ENCODE results near the gene STAT5B. TPM values are rescaled to one million over a fixed set of nuclear protein-coding genes. Genes with fewer than 3 reads are reported as not detected.
"Not testable (repeated sequence)": the region's sequence is repeated elsewhere in the genome, so short reads cannot be mapped to it uniquely, and the experiment has no call there.

Gene STAT5B
- total RNA-seq, result 100 to 1,000 TPM; 244 to 261 TPM
- 100 to 1,000 TPM in 1 of 2 donors, 10 to 100 TPM in 1; 91.3 to 146 TPM for polyA plus RNA-seq

GRCh38 chr17:42276359-42276608 lies at the start of gene STAT5B:
Gene STAT5B (minus strand): TSS chr17:42276391. CDS start chr17:42232127, 44,264 bp downstream.
- Histone ChIP-seq H3K9me3 (ENCODE audit: control insufficient read depth in 1 of 2, low read length in 2 of 2) (no peaks in the 10 kb centered on the region), H3K36me3 (ENCODE audit: insufficient read depth, low read length) (no peaks in the 10 kb centered on the region), H3K27ac (ENCODE audit: low read depth, low read length) (peak within 1 kb of the TSS; percentile 92), H3K4me1 (ENCODE audit: insufficient read depth, low read length) (peaks cover 42% of the 10 kb centered on the region), H3K4me3 (ENCODE audit: low read length in 2 of 2) (peak within 1 kb of the TSS; percentile 87 to 97), H3K27me3 (ENCODE audit: insufficient read depth, low read length) (no peaks in the 10 kb centered on the region)
- H3K4me3 Mint-ChIP-seq, result peak within 1 kb of the TSS; percentile 97 to 100 (median 98)
- H3K27ac Mint-ChIP-seq, result peak within 1 kb of the TSS; percentile 97 to 100 (median 99)
- H3K27me3 Mint-ChIP-seq, result no peaks in the 10 kb centered on the region
- peaks cover 3 to 20% of the 10 kb centered on the region in 2 donors for H3K36me3 Mint-ChIP-seq
- DNase-seq, result peak in 4 of 5 donors; percentile 73 to 82 (median 76)
- peaks cover 0 to 4% (median 0%) of the 10 kb centered on the region in 8 donors for H3K9me3 Mint-ChIP-seq
- CTCF ChIA-PET (ENCODE audit: partially characterized antibody), result interaction anchor here (1.1 to 3.9 kb wide), 3 partner anchors 13 to 130 kb away, joined by 3 to 35 read pairs (median 3); no protein-coding TSS in a partner anchor
- POLR2A ChIA-PET (ENCODE audit: partially characterized antibody), result interaction anchor here (0.8 to 13.6 kb wide), 9 partner anchors 10 to 113 kb away, joined by 3 to 286 read pairs (median 16); partner anchors contain the start of genes GHDC, STAT3 and STAT5A
- intact Hi-C loops (cut with micrococcal nuclease), result loop anchor here (5.0 to 10.0 kb wide), 2 partner anchors 36 to 51 kb away; no protein-coding TSS in a partner anchor
- peaks cover 31 to 58% (median 46%) of the 10 kb centered on the region in 4 donors for H3K4me1 Mint-ChIP-seq

- H3K27me3 Mint-ChIP-seq, result no peaks in the 10 kb centered on the region
- no peak for DNase-seq
- intact Hi-C loops (cut with micrococcal nuclease), result no loop called here
- H3K4me3 Mint-ChIP-seq, result no peak overlapping the region
- ChIA-PET POLR2A (ENCODE audit: partially characterized antibody) (interaction anchor here (1.1 kb wide), 1 partner anchor 64 kb away, joined by 4 read pairs; the partner anchor contains the start of gene STAT3), CTCF (ENCODE audit: partially characterized antibody) (interaction anchor here (0.9 to 21.6 kb wide), 7 partner anchors 10 to 202 kb away, joined by 3 to 504 read pairs (median 4); no protein-coding TSS in a partner anchor)
- H3K36me3 Mint-ChIP-seq, result peaks cover 43 to 73% of the 10 kb centered on the region in 2 donors
- H3K4me1 ChIP-seq (ENCODE audit: insufficient read depth, low read length), result peaks cover 14% of the 10 kb centered on the region
- peaks cover 0 to 1% (median 0%) of the 10 kb centered on the region in 8 donors for H3K9me3 Mint-ChIP-seq
- H3K27me3 ChIP-seq (ENCODE audit: insufficient read depth, low read length), result no peaks in the 10 kb centered on the region
- H3K27ac ChIP-seq (ENCODE audit: low read depth, low read length), result no peak overlapping the region
- H3K4me3 ChIP-seq (ENCODE audit: low read length in 2 of 2), result no peak overlapping the region
- H3K4me1 Mint-ChIP-seq, result peaks cover 12 to 30% (median 19%) of the 10 kb centered on the region in 4 donors
- H3K36me3 ChIP-seq (ENCODE audit: insufficient read depth, low read length), result peaks cover 44% of the 10 kb centered on the region
- H3K27ac Mint-ChIP-seq, result peak overlapping the region in 2 of 7 donors; percentile 7 to 15
- no peaks in the 10 kb centered on the region for H3K9me3 ChIP-seq (ENCODE audit: control insufficient read depth in 1 of 2, low read length in 2 of 2)
Measured at GRCh38 chr17:42325026-42325425, 48.8 kb upstream of the STAT5B start.

- Mint-ChIP-seq H3K27ac (peak overlapping the region; percentile 68 to 94 (median 81)), H3K4me1 (peaks cover 18 to 43% (median 29%) of the 10 kb centered on the region in 4 donors), H3K27me3 (no peaks in the 10 kb centered on the region), H3K4me3 (peak overlapping the region in 2 of 8 donors; percentile 6 to 22), H3K36me3 (peaks cover 42 to 66% of the 10 kb centered on the region in 2 donors), H3K9me3 (peaks cover 0 to 3% (median 0%) of the 10 kb centered on the region in 8 donors)
- no peak for DNase-seq
- peaks cover 31% of the 10 kb centered on the region for H3K36me3 ChIP-seq (ENCODE audit: insufficient read depth, low read length)
- intact Hi-C loops (cut with micrococcal nuclease), result loop anchor here (5.0 kb wide), 1 partner anchor 64 kb away; the partner anchor contains the start of gene STAT3
- H3K4me1 ChIP-seq (ENCODE audit: insufficient read depth, low read length), result peaks cover 24% of the 10 kb centered on the region
- H3K27ac ChIP-seq (ENCODE audit: low read depth, low read length), result no peak overlapping the region
- POLR2A ChIA-PET (ENCODE audit: partially characterized antibody), result interaction anchor here (1.0 to 4.3 kb wide), 5 partner anchors 9 to 83 kb away, joined by 3 to 30 read pairs (median 8); partner anchors contain the start of gene STAT3
- CTCF ChIA-PET (ENCODE audit: partially characterized antibody), result interaction anchor here (0.7 to 21.6 kb wide), 11 partner anchors 10 to 118 kb away, joined by 3 to 504 read pairs (median 5); partner anchors contain the start of genes CAVIN1 and STAT3
- H3K4me3 ChIP-seq (ENCODE audit: low read length in 2 of 2), result no peak overlapping the region
- no peaks in the 10 kb centered on the region for H3K9me3 ChIP-seq (ENCODE audit: control insufficient read depth in 1 of 2, low read length in 2 of 2)
- no peaks in the 10 kb centered on the region for H3K27me3 ChIP-seq (ENCODE audit: insufficient read depth, low read length)
Measured at GRCh38 chr17:42323268-42323773, 47.1 kb upstream of the STAT5B start.

GRCh38 chr17:42322382-42323267 lies 46.4 kb upstream of the STAT5B start:
- Mint-ChIP-seq H3K9me3 (peaks cover 0 to 3% (median 0%) of the 10 kb centered on the region in 8 donors), H3K36me3 (peaks cover 42 to 70% of the 10 kb centered on the region in 2 donors), H3K4me3 (peak overlapping the region in 1 of 8 donors; percentile 6), H3K4me1 (peaks cover 18 to 44% (median 29%) of the 10 kb centered on the region in 4 donors), H3K27ac (peak overlapping the region; percentile 68 to 94 (median 81)), H3K27me3 (no peaks in the 10 kb centered on the region)
- Histone ChIP-seq H3K27ac (ENCODE audit: low read depth, low read length) (no peak overlapping the region), H3K27me3 (ENCODE audit: insufficient read depth, low read length) (no peaks in the 10 kb centered on the region), H3K36me3 (ENCODE audit: insufficient read depth, low read length) (peaks cover 35% of the 10 kb centered on the region), H3K9me3 (ENCODE audit: control insufficient read depth in 1 of 2, low read length in 2 of 2) (no peaks in the 10 kb centered on the region), H3K4me1 (ENCODE audit: insufficient read depth, low read length) (peaks cover 24% of the 10 kb centered on the region), H3K4me3 (ENCODE audit: low read length in 2 of 2) (no peak overlapping the region)
- intact Hi-C loops (cut with micrococcal nuclease), result loop anchor here (1.0 to 5.0 kb wide), 5 partner anchors 10 to 195 kb away; partner anchors contain the start of gene STAT3
- ChIA-PET POLR2A (ENCODE audit: partially characterized antibody) (interaction anchor here (0.9 to 4.3 kb wide), 7 partner anchors 8 to 92 kb away, joined by 3 to 30 read pairs (median 4); partner anchors contain the start of gene STAT3), CTCF (ENCODE audit: partially characterized antibody) (interaction anchor here (0.6 to 21.6 kb wide), 17 partner anchors 10 to 1624 kb away, joined by 3 to 504 read pairs (median 5); partner anchors contain the start of genes CAVIN1 and STAT3)
- peak; percentile 91 to 95 (median 91) for DNase-seq

GRCh38 chr17:42321555-42321954 lies 45.4 kb upstream of the STAT5B start:
- H3K9me3 Mint-ChIP-seq, result peaks cover 0 to 3% (median 0%) of the 10 kb centered on the region in 8 donors
- Histone ChIP-seq H3K36me3 (ENCODE audit: insufficient read depth, low read length) (peaks cover 42% of the 10 kb centered on the region), H3K4me1 (ENCODE audit: insufficient read depth, low read length) (peaks cover 27% of the 10 kb centered on the region), H3K27me3 (ENCODE audit: insufficient read depth, low read length) (no peaks in the 10 kb centered on the region), H3K4me3 (ENCODE audit: low read length in 2 of 2) (no peak overlapping the region), H3K27ac (ENCODE audit: low read depth, low read length) (no peak overlapping the region), H3K9me3 (ENCODE audit: control insufficient read depth in 1 of 2, low read length in 2 of 2) (no peaks in the 10 kb centered on the region)
- POLR2A ChIA-PET (ENCODE audit: partially characterized antibody), result interaction anchor here (0.7 to 4.3 kb wide), 7 partner anchors 9 to 93 kb away, joined by 3 to 30 read pairs (median 5); partner anchors contain the start of gene STAT3
- peaks cover 46 to 70% of the 10 kb centered on the region in 2 donors for H3K36me3 Mint-ChIP-seq
- CTCF ChIA-PET (ENCODE audit: partially characterized antibody), result interaction anchor here (0.6 to 21.6 kb wide), 11 partner anchors 9 to 284 kb away, joined by 3 to 504 read pairs (median 4); partner anchors contain the start of gene STAT3
- peaks cover 22 to 49% (median 37%) of the 10 kb centered on the region in 4 donors for H3K4me1 Mint-ChIP-seq
- peak overlapping the region in 6 of 7 donors; percentile 46 to 86 (median 77) for H3K27ac Mint-ChIP-seq
- no peak for DNase-seq
- H3K27me3 Mint-ChIP-seq, result no peaks in the 10 kb centered on the region
- peak overlapping the region in 1 of 8 donors; percentile 43 for H3K4me3 Mint-ChIP-seq
- intact Hi-C loops (cut with micrococcal nuclease), result loop anchor here (5.0 kb wide), 1 partner anchor 66 kb away; the partner anchor contains the start of gene STAT3

GRCh38 chr17:42317967-42318366 lies 41.8 kb upstream of the STAT5B start:
- H3K36me3 Mint-ChIP-seq, result peaks cover 31 to 65% of the 10 kb centered on the region in 2 donors
- POLR2A ChIA-PET (ENCODE audit: partially characterized antibody), result interaction anchor here (0.7 to 10.0 kb wide), 5 partner anchors 8 to 212 kb away, joined by 3 to 58 read pairs (median 4); partner anchors contain the start of gene STAT3
- H3K27ac Mint-ChIP-seq, result peak overlapping the region in 2 of 7 donors; percentile 2 to 82
- DNase-seq; H3K27me3 ChIP-seq (ENCODE audit: insufficient read depth, low read length); H3K4me3 ChIP-seq (ENCODE audit: low read length in 2 of 2); H3K4me3 Mint-ChIP-seq; intact Hi-C loops (cut with micrococcal nuclease); H3K9me3 Mint-ChIP-seq; H3K9me3 ChIP-seq (ENCODE audit: control insufficient read depth in 1 of 2, low read length in 2 of 2); H3K27ac ChIP-seq (ENCODE audit: low read depth, low read length); H3K27me3 Mint-ChIP-seq: not testable (repeated sequence)
- H3K4me1 Mint-ChIP-seq, result peaks cover 36 to 76% (median 58%) of the 10 kb centered on the region in 4 donors
- H3K36me3 ChIP-seq (ENCODE audit: insufficient read depth, low read length), result peaks cover 25% of the 10 kb centered on the region
- peaks cover 59% of the 10 kb centered on the region for H3K4me1 ChIP-seq (ENCODE audit: insufficient read depth, low read length)
- CTCF ChIA-PET (ENCODE audit: partially characterized antibody), result interaction anchor here (0.8 to 21.6 kb wide), 4 partner anchors 8 to 200 kb away, joined by 3 to 504 read pairs (median 4); no protein-coding TSS in a partner anchor
